ENCODE measurements around the gene SLC43A1.

SLC43A1 gene

DNA sequence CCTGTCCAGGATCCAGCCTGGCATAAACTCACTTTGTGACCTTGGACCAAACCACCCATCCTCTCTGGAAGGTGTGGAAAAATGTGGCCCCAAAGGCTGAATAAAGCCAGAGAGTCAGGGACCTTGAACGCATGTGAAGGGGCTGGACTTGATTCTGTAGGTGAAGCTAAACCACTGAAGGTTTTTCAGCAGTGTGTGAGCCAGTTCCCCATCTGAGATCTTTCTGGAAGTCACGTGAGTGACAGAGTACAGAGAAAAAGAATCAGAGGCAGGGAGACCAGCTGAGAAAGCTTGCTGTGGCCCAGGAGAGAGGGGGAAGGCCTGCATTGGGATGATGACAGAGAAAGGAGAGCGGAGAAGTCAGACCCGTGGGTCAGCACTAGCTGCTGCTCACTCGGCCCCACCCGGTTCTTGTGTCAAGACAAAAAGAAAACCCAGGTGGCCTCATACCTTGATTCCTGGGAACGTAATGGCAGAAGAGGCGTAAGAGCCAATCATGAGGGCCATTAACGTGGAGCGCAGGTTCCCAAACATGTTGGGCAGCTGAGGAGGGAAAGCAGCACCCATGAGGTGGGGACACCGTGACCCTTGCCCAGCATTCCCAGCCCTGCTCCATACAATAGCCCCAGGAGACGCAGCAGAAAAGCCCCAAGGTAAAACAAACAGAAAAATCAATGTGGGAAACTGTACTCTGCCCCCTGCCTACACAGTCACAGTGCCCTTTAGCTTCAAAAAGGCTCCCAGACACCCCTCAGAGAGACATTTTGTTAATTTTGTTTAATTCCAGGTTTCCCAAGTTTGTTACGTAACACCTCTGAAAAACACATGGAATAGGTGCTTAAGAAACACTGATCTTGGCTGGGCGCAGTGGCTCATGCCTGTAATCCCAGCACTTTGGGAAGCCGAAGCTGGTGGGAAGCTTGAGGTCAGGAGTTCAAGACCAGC, 17.9 kb downstream of the SLC43A1 start:
- no peak for DNase-seq

DNA sequence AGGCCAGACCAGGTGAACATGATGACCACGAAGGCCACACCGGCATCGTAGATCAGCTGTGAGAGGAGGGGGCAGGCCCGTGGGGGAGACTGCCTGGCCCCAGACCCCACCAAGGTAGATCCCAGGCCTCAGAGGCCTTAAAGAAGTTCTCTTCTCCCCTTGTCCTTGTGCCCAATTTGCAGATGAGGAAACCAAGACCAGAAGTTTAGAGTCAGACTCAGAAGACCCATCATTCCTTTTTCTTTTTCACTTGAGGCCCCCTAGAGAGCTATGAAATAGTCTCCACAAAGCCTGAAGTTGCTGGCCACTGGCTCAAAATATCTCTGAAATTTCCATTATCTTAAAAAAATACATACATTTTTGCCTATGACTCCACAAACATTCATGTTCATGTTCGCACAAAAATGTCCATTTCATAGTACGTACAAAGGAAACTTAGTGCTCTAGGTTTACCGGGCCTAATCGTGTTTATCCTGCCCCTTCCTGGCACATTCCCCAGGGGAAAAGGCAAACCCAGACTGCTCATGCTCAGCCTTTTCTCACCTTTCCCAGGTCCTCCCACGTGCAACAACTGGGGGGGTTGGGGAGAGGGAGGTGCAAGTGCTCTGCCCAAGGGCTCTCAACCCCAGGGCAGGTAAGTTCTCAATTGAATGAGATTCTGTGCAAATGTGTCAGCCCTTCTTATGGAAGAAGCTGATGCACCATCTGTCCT, 19.2 kb downstream of the SLC43A1 start:
- DNase-seq: no peak

DNA sequence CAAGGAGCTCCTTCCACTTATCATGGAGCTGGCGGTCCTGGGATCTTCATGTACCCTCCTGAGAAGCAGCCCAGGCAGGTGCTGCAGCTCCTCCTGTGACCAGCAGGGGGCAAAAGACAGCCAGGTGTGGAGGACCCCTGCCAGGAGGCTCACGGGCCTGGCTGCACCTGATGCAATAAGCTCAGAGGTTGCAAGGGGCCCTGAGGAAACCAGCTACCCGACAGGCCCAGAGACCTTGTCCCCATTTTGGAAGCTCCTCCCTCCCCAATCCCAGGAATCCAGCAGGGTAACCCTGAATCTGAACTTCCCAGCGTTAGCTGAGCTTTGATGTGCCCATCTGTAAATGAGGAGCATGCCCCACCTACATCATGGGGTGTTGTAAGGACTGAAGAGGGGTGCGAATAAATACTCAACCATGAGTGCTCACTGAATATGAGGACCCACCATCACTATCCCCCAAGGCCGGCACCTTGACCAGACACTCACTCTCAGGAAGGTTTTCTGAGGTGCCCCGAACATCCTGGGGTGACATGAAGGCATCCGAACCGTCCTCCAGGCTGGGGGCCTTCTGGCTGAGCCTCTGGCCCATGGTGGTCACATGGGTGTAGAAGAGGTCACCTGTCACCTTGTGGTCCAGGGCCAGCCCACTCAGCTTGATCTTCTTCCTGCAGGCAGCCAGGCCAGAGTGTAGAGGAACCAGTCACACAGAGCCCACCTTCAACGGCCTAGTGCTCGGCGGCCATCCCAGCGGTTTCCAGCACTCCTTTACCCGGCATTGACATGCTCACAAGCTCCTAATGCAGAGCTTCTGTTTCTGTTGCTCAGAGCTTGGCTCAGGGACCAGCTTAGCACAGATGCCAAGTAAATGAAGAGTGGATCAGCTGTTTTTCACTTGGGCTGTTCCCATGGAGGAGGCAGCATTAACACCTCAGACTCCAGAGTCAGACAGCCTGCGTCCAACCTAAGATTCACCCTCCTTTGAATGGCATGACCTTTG, 21.7 kb downstream of the SLC43A1 start:
- DNase-seq: peak; percentile 61

GRCh38 chr11:57491371-57492061, 24.0 kb downstream of the SLC43A1 start:
- peak; percentile 86 for DNase-seq

GRCh38 chr11:57490456-57491248, 24.9 kb downstream of the SLC43A1 start:
- no peak for DNase-seq

DNA sequence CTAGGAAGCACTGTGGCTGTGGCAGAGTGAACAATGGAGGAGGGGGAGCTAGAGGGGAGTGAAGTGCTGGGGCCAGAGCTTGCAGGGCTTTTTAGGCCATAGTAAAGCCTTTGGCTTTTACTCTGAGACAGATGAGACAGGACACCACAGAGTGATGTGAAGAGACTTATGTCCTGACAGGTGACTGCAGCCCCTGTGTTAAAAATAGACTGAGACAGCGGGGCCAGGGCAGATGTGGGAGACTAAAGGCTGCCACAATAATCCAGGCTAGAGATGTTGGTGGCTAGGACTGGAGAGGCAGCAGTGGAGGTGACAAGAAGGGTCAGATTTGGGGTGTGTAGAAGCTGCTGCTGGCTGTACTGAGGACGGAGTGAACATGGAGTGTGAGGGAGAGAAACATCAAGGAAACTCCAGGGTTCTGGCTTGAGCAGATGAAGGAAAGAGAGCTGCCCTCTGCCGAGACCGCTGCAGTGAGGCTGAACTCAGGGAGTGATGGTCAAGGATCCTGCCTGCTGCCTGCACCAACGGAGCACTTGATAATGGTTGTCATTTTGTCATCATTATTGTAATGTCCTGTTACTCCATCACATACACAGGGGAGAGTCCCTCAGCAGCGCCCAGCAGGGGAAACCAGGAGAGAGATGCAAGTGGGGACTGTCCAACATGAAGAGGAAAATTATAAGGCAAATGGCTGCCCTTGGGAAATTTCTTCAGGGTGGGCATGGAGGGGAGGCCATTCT, 27.4 kb downstream of the SLC43A1 start:
- no peak for DNase-seq

DNA sequence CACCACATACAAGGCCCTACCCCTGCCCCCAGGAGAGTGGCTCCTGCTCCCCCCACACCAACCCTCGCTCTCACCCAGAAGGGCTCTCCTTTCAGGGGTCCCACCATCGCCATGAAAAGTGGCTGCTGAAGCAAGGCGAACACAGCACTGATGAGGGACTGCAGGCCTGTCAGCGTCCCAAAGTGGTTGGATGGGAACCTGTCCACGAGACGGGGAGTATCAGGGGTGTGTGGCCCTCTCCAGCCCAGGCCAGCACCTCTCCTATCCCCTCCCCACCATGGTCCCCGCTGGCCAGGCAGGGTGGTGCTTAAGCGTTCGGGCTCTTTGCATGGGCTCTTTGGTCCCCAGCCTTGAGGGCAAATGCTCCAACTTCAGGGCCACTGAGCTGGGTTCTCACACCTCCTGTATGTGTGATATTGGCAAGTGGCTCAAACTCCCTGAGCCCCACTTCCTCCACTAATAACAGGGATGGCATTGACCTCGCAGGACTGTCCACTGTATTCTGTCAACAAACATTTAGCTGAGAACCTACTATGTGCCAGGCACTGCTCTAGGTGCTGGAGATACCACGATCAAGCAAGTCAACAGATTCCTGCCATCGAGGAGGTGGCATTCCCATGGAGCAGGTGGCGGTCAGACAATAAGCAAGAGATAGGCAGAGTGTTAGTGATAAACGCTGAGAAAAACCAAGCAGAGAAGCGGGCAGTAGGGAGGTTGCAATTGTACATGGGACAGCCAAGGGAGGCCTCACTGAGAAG, 28.3 kb downstream of the SLC43A1 start:
- DNase-seq: no peak

DNA sequence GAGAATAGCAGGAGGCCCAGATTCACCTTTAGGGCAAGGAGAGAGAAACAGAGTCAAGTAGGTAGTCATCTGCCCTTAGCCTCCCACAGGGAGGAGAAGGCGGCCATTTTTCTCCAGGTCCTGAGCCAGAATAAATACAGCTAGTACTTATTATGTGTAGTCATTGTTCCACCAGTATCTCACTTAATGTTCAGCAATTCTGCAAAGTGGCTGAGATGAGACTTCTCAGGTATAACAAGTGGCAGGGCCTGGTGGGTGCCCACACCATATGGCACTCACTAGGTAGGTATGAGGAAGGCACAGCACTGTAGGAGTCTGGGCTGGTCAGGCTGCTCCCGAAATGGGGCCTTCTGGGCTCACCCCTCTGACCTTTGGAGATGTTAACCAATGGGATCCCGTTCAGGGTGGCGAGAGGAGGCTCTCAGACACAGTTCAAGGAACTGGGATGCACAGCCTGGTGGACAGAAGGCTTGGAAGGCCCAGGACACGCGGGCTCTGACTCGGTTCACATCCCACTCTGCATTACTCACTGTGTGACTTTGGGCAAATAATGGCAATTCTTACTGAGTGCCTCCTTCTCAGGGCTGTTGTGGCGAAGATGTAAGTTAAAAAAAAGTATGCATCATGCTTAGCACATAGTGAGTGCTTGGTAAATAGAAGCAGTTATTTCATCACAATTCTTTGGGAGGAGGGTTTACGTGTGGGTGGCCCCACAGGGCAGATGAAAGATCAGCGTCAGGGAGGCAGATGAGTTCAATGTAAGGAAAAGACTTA, 30.1 kb downstream of the SLC43A1 start:
- peak; percentile 78 for DNase-seq

DNA sequence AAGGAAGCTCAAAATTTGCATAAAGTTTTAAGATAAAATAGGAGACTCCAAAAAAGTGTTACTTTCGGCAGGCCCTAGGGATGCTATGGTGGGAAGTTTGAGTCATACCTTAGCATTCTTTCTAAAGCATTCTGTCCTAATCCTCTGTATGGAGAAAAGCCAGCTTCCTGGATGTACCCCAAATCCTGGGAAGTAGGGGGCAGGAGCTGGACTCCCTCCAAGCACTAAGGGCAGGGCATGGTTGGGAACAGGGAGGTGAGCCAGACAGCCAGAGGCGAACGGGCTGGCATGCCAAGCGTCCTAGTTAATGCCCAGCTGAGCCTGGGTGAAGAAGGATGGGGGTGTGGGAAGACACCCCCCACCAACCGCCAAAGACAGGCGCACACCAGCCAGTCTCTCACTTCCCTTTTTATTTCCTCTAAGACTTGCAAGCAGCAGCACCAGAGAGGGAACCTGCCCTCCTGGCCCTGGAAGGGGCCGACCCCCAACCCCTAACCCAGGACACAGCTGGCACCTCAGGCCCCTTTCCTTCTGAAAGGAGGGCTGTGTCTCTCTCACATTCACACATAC, 31.3 kb downstream of the SLC43A1 start:
- peak; percentile 90 for DNase-seq

DNA sequence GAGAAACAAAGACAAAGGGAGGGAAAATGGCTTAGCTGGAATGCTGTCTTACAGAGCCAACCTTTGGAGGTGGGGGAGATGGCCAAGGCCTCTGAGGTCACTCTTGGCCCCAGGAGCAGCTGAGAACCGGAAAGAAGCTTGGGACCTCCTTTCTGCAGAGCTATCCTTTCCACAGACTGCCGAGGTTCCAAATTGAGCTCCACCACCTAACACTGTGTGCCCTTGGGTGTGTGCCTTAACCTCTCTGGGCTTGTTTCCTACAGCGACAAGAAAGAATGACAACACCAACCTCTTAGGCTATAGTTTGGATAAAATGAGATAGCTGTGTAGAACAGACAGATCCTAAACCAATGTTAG, 32.0 kb downstream of the SLC43A1 start:
- no peak for DNase-seq

DNA sequence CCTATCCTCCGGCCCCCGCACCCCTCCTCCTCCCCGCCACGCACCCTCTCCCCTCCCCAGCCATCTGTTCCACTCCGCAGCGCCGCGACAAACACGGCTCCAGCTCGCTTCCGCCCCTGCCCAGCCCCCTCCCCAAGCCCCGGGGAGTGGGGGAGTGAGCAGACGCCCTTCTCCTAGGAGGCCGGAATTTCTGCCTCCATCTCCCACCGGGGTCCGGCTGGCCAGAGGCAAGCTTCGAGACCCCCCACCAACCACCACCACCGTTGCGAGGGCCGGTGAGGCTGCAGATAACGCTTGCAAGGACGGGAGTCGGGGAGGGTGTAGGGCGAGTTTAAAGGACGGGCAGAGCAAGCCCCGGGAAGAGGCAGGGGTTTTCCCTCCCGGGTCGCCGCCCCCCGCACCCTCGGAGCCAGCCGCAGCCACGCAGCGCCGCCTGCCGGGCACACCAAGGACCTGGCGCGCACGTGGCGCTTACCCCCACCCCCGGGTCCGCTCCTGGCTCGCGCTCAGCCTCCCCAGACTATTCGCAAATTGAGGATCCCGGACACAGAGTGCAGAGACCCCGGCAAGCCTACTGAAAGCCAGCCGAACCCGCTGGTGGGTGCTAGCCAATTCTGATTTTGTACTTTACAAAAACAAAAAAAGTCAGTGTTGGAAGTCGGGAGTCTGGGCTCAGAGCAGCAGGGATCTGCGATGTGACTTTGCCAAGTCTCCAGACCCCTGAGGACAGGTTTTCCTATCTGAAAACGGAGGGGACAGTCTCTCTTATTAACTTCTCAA, 32.5 kb downstream of the SLC43A1 start:
- DNase-seq: peak; percentile 85

DNA sequence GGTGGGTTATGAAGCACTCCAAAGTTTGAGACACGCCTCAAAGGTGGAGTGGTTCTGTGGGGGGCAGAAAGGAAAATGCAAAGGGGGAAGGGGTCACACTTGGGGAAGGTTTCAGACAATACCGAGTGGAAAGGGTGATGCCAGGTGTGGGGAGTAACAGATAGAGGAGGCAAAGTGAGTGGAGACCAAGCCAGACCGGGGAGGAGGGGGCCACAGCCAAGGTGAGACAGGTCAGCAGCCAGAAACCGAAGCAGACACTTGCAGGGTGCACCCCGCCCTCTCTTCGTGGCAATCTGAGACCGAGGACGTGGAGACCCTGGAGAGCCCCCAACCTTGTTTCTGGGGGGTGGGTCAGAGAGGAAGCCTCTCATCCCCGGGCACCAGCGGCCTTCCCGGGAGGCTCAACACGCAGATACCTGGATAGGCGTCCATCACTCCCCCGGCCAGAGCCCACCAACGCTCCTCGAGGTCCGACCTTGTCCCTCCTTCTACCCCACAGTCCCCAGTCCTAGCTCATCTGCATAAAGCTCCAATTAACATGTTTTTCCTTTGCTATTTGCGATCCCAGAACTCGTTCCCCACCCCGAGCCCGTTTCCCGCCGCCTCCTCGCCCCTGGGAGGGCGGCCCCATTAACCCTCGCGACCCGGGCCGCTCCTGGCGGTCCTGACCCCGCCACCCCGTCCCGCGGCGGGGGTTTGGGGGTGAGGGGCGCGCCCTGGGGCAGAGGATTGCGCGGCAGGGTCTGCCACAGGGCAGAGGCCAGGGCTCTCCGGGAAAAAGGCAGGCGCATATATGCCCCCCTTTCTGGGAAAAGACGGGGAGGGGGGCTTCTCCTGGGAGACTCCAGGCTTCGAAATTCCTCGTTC, 33.4 kb downstream of the SLC43A1 start:
- no peak for DNase-seq

DNA sequence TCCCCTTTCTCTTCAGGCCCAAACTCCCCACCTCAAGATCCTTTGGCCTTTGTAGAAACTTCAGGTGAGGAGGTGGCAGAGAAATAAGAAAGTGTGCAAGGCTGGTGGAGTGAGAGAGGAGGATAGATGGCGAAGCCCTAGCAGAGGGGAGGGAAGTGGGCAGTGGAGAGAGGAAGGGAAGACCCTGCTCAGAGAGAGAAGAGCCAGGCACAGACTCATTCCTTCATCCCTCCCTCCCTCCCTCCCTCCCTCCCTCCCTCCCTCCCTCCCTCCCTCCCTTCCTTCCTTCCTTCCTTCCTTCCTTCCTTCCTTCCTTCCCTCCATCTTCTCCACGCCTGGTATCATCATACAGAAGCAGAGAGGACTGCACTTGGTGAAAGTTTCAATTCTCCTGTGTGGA, 34.2 kb downstream of the SLC43A1 start:
- no peak for DNase-seq

DNA sequence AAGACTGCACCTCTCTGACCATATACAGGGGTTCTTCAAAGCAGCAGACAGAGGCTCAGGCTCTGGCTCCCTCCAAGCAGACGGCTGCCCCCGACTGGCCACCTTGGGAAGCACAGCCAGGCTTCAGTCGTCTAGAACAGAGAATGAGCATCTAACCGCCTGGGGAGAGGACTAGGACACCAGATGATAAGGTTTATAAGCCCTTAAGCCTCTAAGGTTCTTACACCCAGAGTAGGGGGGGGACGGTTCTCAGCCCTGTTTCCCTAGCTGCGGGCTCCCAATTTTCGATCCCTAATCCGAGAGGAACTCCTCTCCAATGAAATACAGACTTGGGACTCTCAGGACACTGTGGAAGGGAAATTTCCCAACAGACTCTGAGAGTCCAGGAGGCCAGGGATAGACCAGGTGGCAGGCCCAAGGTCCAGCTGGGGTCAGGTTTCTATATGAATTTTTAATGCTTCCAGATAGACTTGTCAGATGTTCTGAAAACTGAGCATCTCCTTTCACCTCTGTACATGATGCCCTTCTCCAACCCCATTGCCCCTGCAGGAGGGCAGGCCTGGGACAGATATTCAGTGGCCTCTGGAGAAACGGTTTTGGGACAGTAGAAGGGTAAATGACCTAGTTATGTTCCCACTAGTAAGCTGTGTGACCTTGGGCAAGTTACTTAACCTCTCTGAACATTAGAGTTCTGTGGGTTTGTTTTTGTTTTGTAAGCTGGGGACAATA, 34.9 kb downstream of the SLC43A1 start:
- peak; percentile 91 for DNase-seq

GRCh38 chr11:57479911-57480310, 35.6 kb downstream of the SLC43A1 start:
- no peak for DNase-seq

DNA sequence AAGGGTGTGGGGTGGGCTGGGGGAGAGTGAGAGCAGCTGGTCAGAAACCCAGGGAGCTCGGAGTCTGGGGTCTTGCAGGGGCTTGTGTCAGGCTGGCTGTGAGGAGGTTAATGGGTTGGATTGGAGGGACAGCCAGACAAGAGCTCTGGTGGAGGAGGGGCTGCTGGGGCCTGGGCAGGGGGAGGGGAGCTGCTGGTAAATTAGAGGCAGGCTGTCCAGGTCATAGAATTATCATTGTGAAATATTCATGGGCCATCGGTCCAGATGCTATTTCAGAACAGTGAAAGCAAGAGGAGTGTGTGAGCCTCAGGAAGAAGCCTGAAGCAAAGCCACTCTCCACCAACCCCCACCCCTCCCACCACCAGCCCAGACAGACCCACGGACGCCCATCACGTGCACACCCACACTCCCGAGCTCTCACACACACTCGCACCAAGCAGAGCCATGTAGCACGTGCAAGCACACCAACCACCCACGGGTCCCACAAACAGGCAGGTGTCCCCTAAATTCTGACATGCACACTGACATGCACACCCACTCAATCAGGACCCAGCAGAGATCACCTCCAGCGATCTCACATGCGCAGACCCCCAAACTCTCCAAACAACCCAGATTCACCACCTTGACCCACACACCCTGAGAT, 36.4 kb downstream of the SLC43A1 start:
- no peak for DNase-seq

All from hematopoietic multipotent progenitor cell treated with erythropoietin and hydrocortisone succinate and interleukin-3 and kit ligand, for 4 days (in vitro differentiated cells).